Fibroblast of skin of left biceps (primary cell): Measurements from ENCODE around the gene SIGLEC6.
"Not testable (repeated sequence)": the region's sequence is repeated elsewhere in the genome, so short reads cannot be mapped to it uniquely, and the experiment has no call there.

Experiments
- DNase-seq, 2 experiments: peaks; one replicate each; pipeline ENCODE4 v3.0.0-alpha.2; 2013; ENCODE audit warnings: low read depth in 2 of 2

The SIGLEC6 gene

GRCh38 chr19:51509823-51510660 lies 21.4 kb downstream of the SIGLEC6 start:
- DNase-seq, result no peak

GRCh38 chr19:51508059-51508733 lies 23.3 kb downstream of the SIGLEC6 start:
- DNase-seq, result no peak

- DNase-seq, result no peak
Observed at GRCh38 chr19:51507640-51508058, 23.8 kb downstream of the SIGLEC6 start.

- no peak for DNase-seq
Observed at GRCh38 chr19:51507192-51507591, 24.3 kb downstream of the SIGLEC6 start.

- no peak for DNase-seq
Observed at GRCh38 chr19:51505904-51506303, 25.6 kb downstream of the SIGLEC6 start.

- no peak for DNase-seq
Observed at GRCh38 chr19:51503896-51504295, 27.6 kb downstream of the SIGLEC6 start.

- DNase-seq, result no peak
Observed at GRCh38 chr19:51503286-51503817, 28.1 kb downstream of the SIGLEC6 start.

GRCh38 chr19:51501594-51502263 lies 29.7 kb downstream of the SIGLEC6 start, which contains the start of gene SIGLEC12:
TSS of gene SIGLEC12 (minus strand) at chr19:51501800. CDS start at chr19:51501733, 67 bp downstream.
- DNase-seq, result no peak

GRCh38 chr19:51500931-51501330 lies 30.5 kb downstream of the SIGLEC6 start:
- DNase-seq, result not testable (repeated sequence)

GRCh38 chr19:51497666-51498065 lies 33.8 kb downstream of the SIGLEC6 start:
- DNase-seq, result no peak

- DNase-seq, result no peak
Observed at GRCh38 chr19:51493776-51494175, 37.7 kb downstream of the SIGLEC6 start.

GRCh38 chr19:51491586-51491985 lies 39.9 kb downstream of the SIGLEC6 start:
- DNase-seq, result no peak

- no peak for DNase-seq
Observed at GRCh38 chr19:51490676-51491075, 40.8 kb downstream of the SIGLEC6 start.

GRCh38 chr19:51489113-51489512 lies 42.4 kb downstream of the SIGLEC6 start:
- DNase-seq, result no peak

- DNase-seq, result no peak
Observed at GRCh38 chr19:51488491-51488890, 43.0 kb downstream of the SIGLEC6 start.

- no peak for DNase-seq
Observed at GRCh38 chr19:51485960-51486660, 45.4 kb downstream of the SIGLEC6 start.

GRCh38 chr19:51480590-51480989 lies 50.9 kb downstream of the SIGLEC6 start:
- no peak for DNase-seq

- DNase-seq, result no peak
Observed at GRCh38 chr19:51479531-51480331, 51.7 kb downstream of the SIGLEC6 start.

GRCh38 chr19:51478381-51479234 lies 52.9 kb downstream of the SIGLEC6 start, which contains the start of gene CEACAM18:
TSS of gene CEACAM18 (plus strand) at chr19:51478539.
- DNase-seq, result no peak

- DNase-seq, result no peak
Observed at GRCh38 chr19:51477344-51477743, 54.1 kb downstream of the SIGLEC6 start.
